Activated CD8-positive, alpha-beta T cell treated with anti-CD3 and anti-CD28 coated beads, Interleukin-2, amount 10 ng/mL, durations not matched to agents 7 days and 5 days (primary cell): Measurements from ENCODE around the gene KCNMA1. TPM values are rescaled to one million over a fixed set of nuclear protein-coding genes. Genes with fewer than 3 reads are reported as not detected.

Experiments
- ATAC-seq: fragments of 150-1000 bp; cut with Tn5 transposase; one replicate; pipeline ENCODE4 v1.10.0; 2021; ENCODE audit warnings: moderate library complexity
- CTCF ChIA-PET: fragments of 350-600 bp; sonication (Branson Sonifier 250); formaldehyde crosslinking; loops from one replicate; lab custom pipeline; 2021; ENCODE audit warnings: antibody characterized with exemption; lab: Charles Lee
- POLR2A ChIA-PET: fragments of 350-600 bp; sonication (Branson Sonifier 250); formaldehyde crosslinking; loops from one replicate; lab custom pipeline; 2021; ENCODE audit warnings: antibody characterized with exemption; lab: Charles Lee
- DNase-seq: peaks from one replicate; pipeline ENCODE4 v3.0.0-alpha.2; 2020
- H3K27ac Mint-ChIP-seq: one replicate; pipeline ENCODE4 v1.8.0; 2021; ENCODE audit warnings: mild to moderate bottlenecking, mixed read lengths
- H3K27me3 Mint-ChIP-seq: one replicate; pipeline ENCODE4 v1.8.0; 2021; ENCODE audit warnings: low read depth, mixed read lengths
- H3K36me3 Mint-ChIP-seq: one replicate; pipeline ENCODE4 v1.8.0; 2021; ENCODE audit warnings: low read depth, mixed read lengths
- H3K4me1 Mint-ChIP-seq: one replicate; pipeline ENCODE4 v1.8.0; 2021; ENCODE audit warnings: low read depth, mixed read lengths
- H3K4me3 Mint-ChIP-seq: one replicate; pipeline ENCODE4 v1.8.0; 2021; ENCODE audit warnings: mild to moderate bottlenecking, mixed read lengths
- H3K9me3 Mint-ChIP-seq: one replicate; pipeline ENCODE4 v1.8.0; 2022; ENCODE audit warnings: mixed read lengths; ENCODE audit not compliant: insufficient read depth
- total RNA-seq, 2 experiments: library from RNA; stranded (reverse); gene quantifications; one replicate each; pipeline ENCODE4 v1.2.3, GENCODE V29; 2021

Gene KCNMA1
- total RNA-seq, 2 experiments from 2014 or later = 0.16 TPM

DNA sequence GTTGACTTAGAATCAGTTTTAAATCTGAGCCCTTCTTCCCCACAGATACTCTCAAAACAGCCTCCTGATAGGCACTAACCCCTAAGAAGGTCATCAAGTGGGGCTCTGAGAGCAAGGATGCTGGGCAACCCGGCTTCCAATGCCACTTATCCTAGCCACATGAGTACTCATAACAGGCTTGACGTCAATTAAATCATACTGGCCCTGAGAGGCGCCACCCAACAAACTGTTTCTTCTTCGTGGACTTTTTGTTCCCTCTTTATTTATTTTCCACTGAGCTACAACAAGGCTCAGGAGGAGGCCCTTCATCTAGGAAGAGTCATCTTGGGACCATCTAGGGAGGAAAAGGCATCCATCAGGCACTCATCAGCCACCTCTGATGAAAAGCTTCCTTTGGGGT, 255.9 kb downstream of the KCNMA1 start:
- DNase-seq (no peak), ATAC-seq (no peak)
- POLR2A ChIA-PET = no interaction called here
- no peaks in the 10 kb centered on the region for H3K9me3 Mint-ChIP-seq
- H3K4me1 Mint-ChIP-seq = peaks cover 15% of the 10 kb centered on the region
- no peak overlapping the region for H3K4me3 Mint-ChIP-seq
- no peak overlapping the region for H3K27ac Mint-ChIP-seq
- CTCF ChIA-PET = no interaction called here
- no peaks in the 10 kb centered on the region for H3K36me3 Mint-ChIP-seq
- H3K27me3 Mint-ChIP-seq = peaks cover 21% of the 10 kb centered on the region

DNA sequence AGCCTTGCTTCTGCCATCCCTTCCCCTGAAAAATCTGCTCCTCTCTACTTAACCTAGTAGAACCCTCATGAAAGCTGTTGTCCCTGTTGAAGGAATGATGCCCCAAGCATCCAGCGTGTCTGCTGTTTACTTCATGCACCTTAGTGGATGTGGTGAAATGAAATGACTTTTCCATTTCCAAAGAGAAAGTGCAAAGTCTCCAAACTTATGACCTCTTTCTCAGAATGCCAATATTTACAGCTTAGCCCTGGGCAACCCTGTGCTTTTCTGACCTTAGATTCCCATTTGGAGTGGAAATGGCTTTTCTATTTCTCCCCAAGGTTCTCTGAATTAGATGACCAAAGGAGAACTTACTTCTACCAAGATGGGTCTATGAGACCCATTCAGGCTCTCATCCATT, 256.9 kb downstream of the KCNMA1 start:
- CTCF ChIA-PET = interaction anchor here (0.8 kb wide), 1 partner anchor 11 kb away, joined by 3 read pairs; no protein-coding TSS in a partner anchor
- H3K9me3 Mint-ChIP-seq = no peaks in the 10 kb centered on the region
- H3K27ac Mint-ChIP-seq = no peak overlapping the region
- H3K4me1 Mint-ChIP-seq = peaks cover 9% of the 10 kb centered on the region
- no peak overlapping the region for H3K4me3 Mint-ChIP-seq
- DNase-seq (no peak), ATAC-seq (no peak)
- peaks cover 21% of the 10 kb centered on the region for H3K27me3 Mint-ChIP-seq
- no peaks in the 10 kb centered on the region for H3K36me3 Mint-ChIP-seq
- POLR2A ChIA-PET = no interaction called here

DNA sequence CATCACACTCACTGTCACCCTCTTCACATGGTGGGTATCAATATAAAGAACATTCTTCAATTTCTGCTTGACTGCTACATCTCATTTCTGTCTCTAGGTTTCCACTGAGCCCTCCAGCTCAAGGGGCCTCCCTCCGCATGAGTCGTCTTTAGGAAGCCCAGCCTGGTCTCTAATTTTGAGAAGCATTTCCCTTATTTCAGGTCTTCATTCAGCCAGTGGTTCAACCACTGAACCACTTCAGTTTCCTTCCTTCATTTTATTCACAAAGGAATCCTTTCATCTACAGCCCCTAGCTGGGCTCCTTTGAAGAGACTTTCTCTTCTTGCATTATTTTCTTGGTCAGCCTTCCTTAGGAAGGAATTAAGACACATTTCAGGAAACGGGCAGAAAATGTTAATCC, 257.4 kb downstream of the KCNMA1 start:
- ChIA-PET POLR2A (no interaction called here), CTCF (no interaction called here)
- H3K27me3 Mint-ChIP-seq = peaks cover 21% of the 10 kb centered on the region
- no peak overlapping the region for H3K27ac Mint-ChIP-seq
- peaks cover 9% of the 10 kb centered on the region for H3K4me1 Mint-ChIP-seq
- no peaks in the 10 kb centered on the region for H3K9me3 Mint-ChIP-seq
- no peak overlapping the region for H3K4me3 Mint-ChIP-seq
- DNase-seq (no peak), ATAC-seq (no peak)
- no peaks in the 10 kb centered on the region for H3K36me3 Mint-ChIP-seq

DNA sequence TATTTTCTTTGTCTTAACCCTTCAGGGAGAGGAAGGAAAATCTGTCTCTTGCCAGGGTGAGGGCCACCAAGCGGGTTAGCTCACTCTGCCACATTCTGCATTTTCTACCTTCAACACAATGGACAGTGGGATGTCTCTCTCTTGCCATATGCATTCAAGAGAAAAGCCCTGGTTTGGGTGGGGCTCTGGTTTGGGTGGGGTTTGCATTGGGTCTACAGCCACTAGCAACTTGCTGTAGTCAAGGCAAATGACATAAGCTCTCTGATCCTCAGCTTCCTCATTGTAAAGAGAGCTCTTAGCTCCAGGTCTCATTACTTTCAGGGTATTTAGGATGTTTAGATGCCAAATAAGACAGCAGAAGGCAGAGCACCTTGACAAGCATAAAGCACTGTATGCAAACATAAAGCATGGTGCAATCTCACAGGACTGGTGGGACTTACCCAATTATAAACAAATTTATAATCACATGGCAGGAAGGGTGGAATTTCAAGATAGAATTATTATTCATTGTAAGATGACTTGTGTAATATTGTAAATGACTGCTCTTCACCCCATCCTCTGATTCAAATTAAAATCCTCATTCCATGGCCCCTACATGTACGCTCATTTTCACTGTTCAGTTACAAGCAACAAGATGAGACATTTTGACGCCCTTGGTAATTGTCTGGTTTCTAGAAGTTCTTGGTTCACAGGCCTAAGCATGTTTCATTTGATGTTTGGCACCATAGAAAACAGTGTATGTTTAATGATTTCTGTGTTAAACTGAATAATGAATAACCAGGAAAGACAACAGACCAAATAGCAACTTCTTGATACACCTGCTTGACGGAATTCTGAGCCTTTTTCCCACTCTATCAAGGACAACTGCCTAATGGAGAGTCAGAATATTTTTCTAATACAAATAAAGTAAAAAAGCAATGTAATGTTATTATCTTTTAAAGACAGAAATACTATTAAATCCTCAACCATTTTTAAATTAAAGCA, 258.9 kb downstream of the KCNMA1 start:
- no peak overlapping the region for H3K27ac Mint-ChIP-seq
- H3K4me1 Mint-ChIP-seq = peaks cover 9% of the 10 kb centered on the region
- H3K4me3 Mint-ChIP-seq = no peak overlapping the region
- ChIA-PET POLR2A (interaction anchor here (0.5 kb wide), 1 partner anchor 26 kb away, joined by 3 read pairs; no protein-coding TSS in a partner anchor), CTCF (no interaction called here)
- peaks cover 21% of the 10 kb centered on the region for H3K27me3 Mint-ChIP-seq
- DNase-seq (no peak), ATAC-seq (no peak)
- no peaks in the 10 kb centered on the region for H3K9me3 Mint-ChIP-seq
- no peaks in the 10 kb centered on the region for H3K36me3 Mint-ChIP-seq

DNA sequence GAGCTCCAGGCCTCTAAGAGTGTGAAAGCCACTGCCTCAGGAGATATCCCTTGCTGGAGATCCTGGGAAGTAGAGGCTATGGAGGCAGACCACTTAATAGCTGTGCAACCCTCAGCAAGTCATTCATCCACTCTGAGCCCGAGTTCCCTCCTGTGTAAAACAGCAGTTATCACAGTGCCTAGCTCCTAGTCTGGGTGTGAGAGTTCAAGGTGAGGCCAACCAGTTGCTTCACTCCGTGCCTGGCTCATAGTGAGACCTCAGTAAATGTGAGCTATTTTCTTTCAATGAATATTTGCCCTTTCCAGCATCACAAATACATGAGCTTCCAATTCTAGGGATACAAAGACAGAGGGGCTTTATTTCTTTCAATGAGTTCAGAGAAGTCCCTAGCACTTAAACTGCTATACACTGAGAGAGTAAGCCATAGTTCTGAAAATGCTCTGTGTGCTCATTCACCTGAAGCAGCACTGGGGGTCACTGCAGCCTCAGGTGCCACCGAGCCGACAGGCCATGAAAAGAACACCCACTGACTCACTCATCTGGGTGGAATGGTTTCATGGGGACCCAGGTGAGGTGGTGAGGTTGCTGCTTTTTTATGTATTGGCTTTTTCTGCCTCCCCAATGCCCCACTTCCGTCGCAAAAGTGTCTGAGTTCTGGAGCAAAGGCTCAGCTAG, 259.8 kb downstream of the KCNMA1 start:
- no peak overlapping the region for H3K27ac Mint-ChIP-seq
- H3K4me1 Mint-ChIP-seq = peaks cover 9% of the 10 kb centered on the region
- H3K4me3 Mint-ChIP-seq = no peak overlapping the region
- H3K27me3 Mint-ChIP-seq = peaks cover 21% of the 10 kb centered on the region
- POLR2A ChIA-PET = interaction anchor here (0.5 kb wide), 1 partner anchor 26 kb away, joined by 3 read pairs; no protein-coding TSS in a partner anchor
- no peaks in the 10 kb centered on the region for H3K9me3 Mint-ChIP-seq
- DNase-seq (no peak), ATAC-seq (no peak)
- no peaks in the 10 kb centered on the region for H3K36me3 Mint-ChIP-seq
- CTCF ChIA-PET = no interaction called here

DNA sequence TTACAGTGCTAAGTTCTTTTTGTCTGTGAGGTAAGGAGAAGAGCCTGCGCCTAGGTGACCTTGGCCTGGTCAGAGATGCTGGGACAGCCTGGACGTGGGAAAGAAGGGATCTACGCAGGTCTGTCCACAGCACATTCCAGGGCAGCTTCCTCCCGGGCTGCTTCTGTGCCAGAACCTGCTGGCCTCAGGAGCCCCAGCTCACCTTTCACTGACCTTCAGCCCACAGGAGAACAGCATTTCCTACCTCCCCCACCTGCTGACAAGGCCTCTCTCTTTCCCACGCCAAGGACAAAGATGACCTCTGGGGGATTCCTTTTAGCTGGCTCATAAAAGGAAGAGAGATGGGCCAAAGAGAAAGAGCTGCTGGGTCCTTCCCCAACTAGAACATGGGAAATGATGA, 260.6 kb downstream of the KCNMA1 start:
- POLR2A ChIA-PET = no interaction called here
- CTCF ChIA-PET = no interaction called here
- Mint-ChIP-seq H3K4me1 (peaks cover 9% of the 10 kb centered on the region), H3K27me3 (peaks cover 26% of the 10 kb centered on the region), H3K27ac (no peak overlapping the region), H3K9me3 (no peaks in the 10 kb centered on the region), H3K4me3 (no peak overlapping the region), H3K36me3 (no peaks in the 10 kb centered on the region)
- DNase-seq = no peak
- ATAC-seq = no peak

DNA sequence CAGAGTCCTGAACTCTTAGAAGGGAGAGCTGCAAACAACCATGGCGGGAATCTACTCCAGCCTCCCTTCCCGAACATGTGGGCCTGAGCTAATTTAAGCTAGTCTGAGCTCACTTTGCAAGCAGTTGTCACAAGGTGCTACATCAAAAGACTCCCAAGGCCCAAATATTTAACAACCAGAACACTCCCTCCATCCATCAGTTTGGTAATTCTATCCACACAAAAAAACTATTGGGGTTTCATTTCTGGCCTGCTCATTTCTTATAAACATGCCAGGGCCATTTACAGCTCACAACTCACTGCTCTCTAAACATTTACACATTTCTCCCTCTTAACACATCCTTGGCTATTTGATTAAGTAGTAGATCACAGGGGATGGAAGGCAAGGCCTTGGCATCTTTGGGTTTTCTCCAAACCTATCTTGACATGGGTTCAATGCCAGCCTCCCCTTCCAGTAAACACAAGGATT, 263.4 kb downstream of the KCNMA1 start:
- Mint-ChIP-seq H3K9me3 (no peaks in the 10 kb centered on the region), H3K4me3 (no peak overlapping the region), H3K27me3 (peaks cover 17% of the 10 kb centered on the region), H3K27ac (no peak overlapping the region), H3K4me1 (no peaks in the 10 kb centered on the region), H3K36me3 (no peaks in the 10 kb centered on the region)
- ChIA-PET POLR2A (no interaction called here), CTCF (no interaction called here)
- ATAC-seq = no peak
- no peak for DNase-seq

DNA sequence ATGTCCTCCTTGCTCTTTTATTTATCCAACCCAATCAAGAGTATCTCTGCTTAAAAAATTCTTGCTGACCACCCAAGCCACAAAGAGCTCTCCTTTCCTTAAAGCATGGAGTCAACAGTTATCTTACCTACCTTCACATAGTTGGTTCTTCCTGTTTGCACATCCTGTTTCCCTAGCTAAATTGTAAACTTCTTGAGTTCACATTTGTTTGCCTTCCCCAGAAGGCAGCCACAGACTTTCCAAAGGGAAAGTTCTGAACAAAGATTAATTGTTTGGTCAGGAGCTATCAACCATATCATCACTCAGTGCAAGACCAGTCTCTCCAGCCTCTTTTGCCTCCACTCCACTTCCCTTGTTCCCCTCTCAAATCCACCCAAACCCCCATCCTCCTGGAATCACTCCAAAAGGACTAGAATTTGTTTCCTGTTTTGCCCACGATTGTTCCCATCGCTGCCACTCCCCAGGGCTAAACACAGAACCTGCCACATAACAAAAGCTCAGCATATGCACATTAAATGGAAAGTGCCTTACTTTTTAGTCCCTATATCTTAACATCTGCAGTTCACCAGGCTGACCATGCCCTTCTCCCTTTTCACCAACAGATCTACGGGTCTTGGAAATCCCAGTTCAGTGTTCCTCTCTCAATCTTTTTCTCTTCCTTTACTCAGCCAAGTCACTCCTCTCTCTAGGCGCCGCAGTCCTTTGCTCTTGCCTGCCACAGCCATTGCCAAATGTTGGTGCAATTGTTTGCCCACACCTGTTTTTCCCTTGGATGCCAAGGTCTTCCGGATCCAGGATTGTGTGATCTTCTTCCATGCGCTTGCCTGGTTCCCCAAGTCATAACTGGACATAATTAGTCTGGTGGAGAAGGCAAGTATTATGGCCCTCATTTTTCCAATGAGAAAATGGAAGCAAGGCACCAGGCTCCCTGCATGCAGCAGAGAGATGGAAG, 265.5 kb downstream of the KCNMA1 start:
- no peak for DNase-seq
- Mint-ChIP-seq H3K27ac (no peak overlapping the region), H3K4me3 (no peak overlapping the region), H3K27me3 (peaks cover 10% of the 10 kb centered on the region), H3K36me3 (no peaks in the 10 kb centered on the region), H3K4me1 (no peaks in the 10 kb centered on the region), H3K9me3 (no peaks in the 10 kb centered on the region)
- no peak for ATAC-seq
- ChIA-PET POLR2A (no interaction called here), CTCF (no interaction called here)

DNA sequence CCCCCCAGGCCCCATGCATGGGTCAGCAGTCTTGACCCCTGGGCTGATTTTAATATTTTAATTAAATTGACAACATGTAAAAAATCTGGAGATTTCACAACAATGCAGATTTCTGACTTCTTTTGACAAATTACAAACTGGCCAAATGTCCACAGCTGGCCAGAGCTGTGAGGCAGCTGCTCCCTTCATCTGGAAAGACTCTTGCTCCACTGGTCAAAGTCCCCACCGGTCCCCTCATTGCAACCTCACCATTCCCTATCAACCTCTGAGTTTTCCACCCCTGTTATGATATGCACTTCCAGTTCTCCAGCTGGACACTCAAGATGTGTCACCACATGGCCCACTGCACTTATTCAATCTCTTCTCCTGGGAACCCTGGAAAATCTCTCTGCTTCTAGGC, 266.2 kb downstream of the KCNMA1 start:
- Mint-ChIP-seq H3K27me3 (peaks cover 10% of the 10 kb centered on the region), H3K36me3 (no peaks in the 10 kb centered on the region), H3K27ac (no peak overlapping the region), H3K4me3 (no peak overlapping the region), H3K4me1 (no peaks in the 10 kb centered on the region), H3K9me3 (no peaks in the 10 kb centered on the region)
- ChIA-PET POLR2A (no interaction called here), CTCF (no interaction called here)
- DNase-seq (no peak), ATAC-seq (no peak)

DNA sequence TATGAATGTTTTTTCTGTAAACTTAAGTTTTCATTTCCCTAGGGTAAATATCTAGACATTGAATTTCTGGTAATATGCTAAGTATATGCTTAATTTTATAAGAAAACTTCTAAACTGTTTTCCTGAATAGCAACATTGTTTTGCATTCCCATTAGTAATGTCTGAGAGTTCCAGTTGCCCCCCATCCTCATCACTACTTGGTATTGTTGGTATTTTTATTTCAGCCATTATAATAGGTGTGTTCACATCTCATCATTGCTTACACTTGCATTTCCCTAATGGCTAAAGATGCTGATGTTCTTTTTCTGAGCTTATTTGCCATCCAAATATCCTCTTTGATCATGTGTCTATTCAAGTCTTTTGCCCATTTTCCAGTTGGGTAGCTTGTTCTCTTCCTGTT, 269.6 kb downstream of the KCNMA1 start:
- no peak overlapping the region for H3K27ac Mint-ChIP-seq
- H3K27me3 Mint-ChIP-seq = peaks cover 13% of the 10 kb centered on the region
- DNase-seq (no peak), ATAC-seq (no peak)
- CTCF ChIA-PET = no interaction called here
- H3K9me3 Mint-ChIP-seq = no peaks in the 10 kb centered on the region
- no peaks in the 10 kb centered on the region for H3K36me3 Mint-ChIP-seq
- H3K4me3 Mint-ChIP-seq = no peak overlapping the region
- H3K4me1 Mint-ChIP-seq = no peaks in the 10 kb centered on the region
- POLR2A ChIA-PET = no interaction called here

DNA sequence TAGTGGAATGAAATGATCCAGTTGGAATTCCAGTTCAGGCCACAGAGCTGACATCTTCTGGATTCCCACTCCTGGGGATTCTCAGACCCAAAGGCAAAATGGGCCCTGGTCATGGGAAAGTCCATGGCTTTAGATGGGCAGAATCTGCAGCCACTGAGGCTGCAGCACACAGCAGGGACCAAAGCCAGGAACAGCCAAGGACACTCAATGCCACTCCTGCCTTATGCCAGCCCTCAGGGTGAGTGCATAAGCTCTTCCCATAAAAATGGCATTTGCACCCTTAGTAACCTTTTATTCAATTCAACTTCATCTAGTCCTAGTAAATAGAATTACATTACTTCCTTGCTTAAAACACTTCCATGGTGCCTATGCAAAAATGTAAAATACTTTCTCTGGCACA, 274.4 kb downstream of the KCNMA1 start:
- H3K9me3 Mint-ChIP-seq = no peaks in the 10 kb centered on the region
- peaks cover 3% of the 10 kb centered on the region for H3K27me3 Mint-ChIP-seq
- DNase-seq = no peak
- H3K4me3 Mint-ChIP-seq = no peak overlapping the region
- H3K4me1 Mint-ChIP-seq = no peaks in the 10 kb centered on the region
- H3K27ac Mint-ChIP-seq = no peak overlapping the region
- no peaks in the 10 kb centered on the region for H3K36me3 Mint-ChIP-seq
- ATAC-seq = no peak
- CTCF ChIA-PET = no interaction called here
- POLR2A ChIA-PET = no interaction called here
